ENCODE results near the gene RPS24. TPM values are rescaled to one million over a fixed set of nuclear protein-coding genes. Genes with fewer than 3 reads are reported as not detected.

The RPS24 gene
- total RNA-seq, 2 donors from 2014 or later: 1,428 to 1,609 TPM

GRCh38 chr10:78004215-78005026, 29.2 kb upstream of the RPS24 start:
- Histone ChIP-seq H3K4me3 (no peak overlapping the region), H3K9me3 (no peaks in the 10 kb centered on the region), H3K27ac (no peak overlapping the region), H3K27me3 (no peaks in the 10 kb centered on the region), H3K36me3 (replicated peaks in 1 of 2; ENCODE audit: insufficient read depth in 1 of 2, low read depth in 2 of 2) (peaks cover 16 to 45% of the 10 kb centered on the region in 2 donors), H3K4me1 (no peaks in the 10 kb centered on the region)
- intact Hi-C loops (cut with DNase I): no loop called here
- TF ChIP-seq POLR2A (IDR thresholded peaks at IDR 0.05): no peak
- TF ChIP-seq CTCF (IDR thresholded peaks at IDR 0.05): no peak
- DNase-seq (peak in 2 of 4 donors; percentile 9 to 12), ATAC-seq (no peak)
- 91% methylated on average over 15 to 16 of the region's 16 CpGs for WGBS, 2 donors

- Histone ChIP-seq H3K27ac (no peak overlapping the region), H3K36me3 (replicated peaks in 1 of 2; ENCODE audit: insufficient read depth in 1 of 2, low read depth in 2 of 2) (peaks cover 8 to 36% of the 10 kb centered on the region in 2 donors), H3K27me3 (no peaks in the 10 kb centered on the region), H3K4me3 (no peak overlapping the region), H3K9me3 (no peaks in the 10 kb centered on the region), H3K4me1 (no peaks in the 10 kb centered on the region)
- 67 to 79% methylated on average over 1 of the region's 1 CpG for WGBS, 2 donors
- TF ChIP-seq POLR2A (IDR thresholded peaks at IDR 0.05) (no peak), CTCF (IDR thresholded peaks at IDR 0.05) (no peak)
- DNase-seq: no peak
- intact Hi-C loops (cut with DNase I): no loop called here
- ATAC-seq: no peak
Observed at GRCh38 chr10:78007172-78007571, 26.5 kb upstream of the RPS24 start.

- H3K27me3 ChIP-seq: no peaks in the 10 kb centered on the region
- WGBS, 2 donors: 57 to 70% methylated on average over 4 to 6 of the region's 6 CpGs
- H3K9me3 ChIP-seq: no peaks in the 10 kb centered on the region
- intact Hi-C loops (cut with DNase I): no loop called here
- TF ChIP-seq CTCF (IDR thresholded peaks at IDR 0.05) (no peak), POLR2A (IDR thresholded peaks at IDR 0.05) (no peak)
- no peak for DNase-seq
- ATAC-seq: no peak
- H3K36me3 ChIP-seq (replicated peaks in 1 of 2; ENCODE audit: insufficient read depth in 1 of 2, low read depth in 2 of 2): peaks cover 19 to 43% of the 10 kb centered on the region in 2 donors
- H3K4me1 ChIP-seq: no peaks in the 10 kb centered on the region
- H3K27ac ChIP-seq: no peak overlapping the region
- no peak overlapping the region for H3K4me3 ChIP-seq
Observed at GRCh38 chr10:78009662-78010061, 24.0 kb upstream of the RPS24 start.

GRCh38 chr10:78010278-78010677, 23.4 kb upstream of the RPS24 start:
- WGBS, 2 donors: 75 to 78% methylated on average over 7 of the region's 7 CpGs
- TF ChIP-seq POLR2A (IDR thresholded peaks at IDR 0.05): no peak
- no peak for TF ChIP-seq CTCF (IDR thresholded peaks at IDR 0.05)
- Histone ChIP-seq H3K36me3 (replicated peaks in 1 of 2; ENCODE audit: insufficient read depth in 1 of 2, low read depth in 2 of 2) (peaks cover 19 to 41% of the 10 kb centered on the region in 2 donors), H3K27me3 (no peaks in the 10 kb centered on the region), H3K4me1 (no peaks in the 10 kb centered on the region), H3K27ac (no peak overlapping the region), H3K4me3 (no peak overlapping the region), H3K9me3 (no peaks in the 10 kb centered on the region)
- DNase-seq (no peak), ATAC-seq (no peak)
- intact Hi-C loops (cut with DNase I): no loop called here

GRCh38 chr10:78011065-78011464, 22.6 kb upstream of the RPS24 start:
- DNase-seq (no peak), ATAC-seq (no peak)
- no peak for TF ChIP-seq POLR2A (IDR thresholded peaks at IDR 0.05)
- no peak for TF ChIP-seq CTCF (IDR thresholded peaks at IDR 0.05)
- intact Hi-C loops (cut with DNase I): no loop called here
- H3K9me3 ChIP-seq: no peaks in the 10 kb centered on the region
- H3K27me3 ChIP-seq: no peaks in the 10 kb centered on the region
- no peak overlapping the region for H3K27ac ChIP-seq
- 93 to 94% methylated on average over 4 of the region's 4 CpGs for WGBS, 2 donors
- H3K4me1 ChIP-seq: no peaks in the 10 kb centered on the region
- H3K4me3 ChIP-seq: no peak overlapping the region
- H3K36me3 ChIP-seq (replicated peaks in 1 of 2; ENCODE audit: insufficient read depth in 1 of 2, low read depth in 2 of 2): peaks cover 19 to 44% of the 10 kb centered on the region in 2 donors

Measured in body of pancreas (tissue), 4 donors.